ENCODE data around the gene KIF9.

The KIF9 gene

GRCh38 chr3:47298439-47298838 is 15.8 kb upstream of the KIF9 start:
- H3K9ac ChIP-seq (ENCODE audit: low read depth, low read length, poor library complexity, severe bottlenecking) = no peak overlapping the region
- no peaks in the 10 kb centered on the region for H3F3A ChIP-seq (ENCODE audit: low read depth)
- H3K79me2 ChIP-seq (ENCODE audit: insufficient read depth, low read length) = peaks cover 5% of the 10 kb centered on the region; the same call in 1 of the 2 replicates
- no peak overlapping the region for H2AFZ ChIP-seq (ENCODE audit: low read length)
- TF ChIP-seq EZH2phosphoT487 (IDR thresholded peaks at IDR 0.05; ENCODE audit: borderline replicate concordance) = no peak
- H3K9me2 ChIP-seq (replicated peaks; ENCODE audit: low read depth, low read length) = no peaks in the 10 kb centered on the region
- H3K36me3 ChIP-seq (ENCODE audit: insufficient read depth, low read length) = peaks cover 14% of the 10 kb centered on the region; the same call in 1 of the 2 replicates
- no peaks in the 10 kb centered on the region for H3K27me3 ChIP-seq (ENCODE audit: insufficient read depth, low read length, poor library complexity, severe bottlenecking)
- H3K4me3 ChIP-seq (ENCODE audit: low read length, poor library complexity, severe bottlenecking) = no peak overlapping the region
- H4K20me1 ChIP-seq (ENCODE audit: insufficient read depth, low read length, poor library complexity, severe bottlenecking) = peaks cover 12% of the 10 kb centered on the region
- no peaks in the 10 kb centered on the region for H3K9me3 ChIP-seq (ENCODE audit: insufficient read depth, low read depth, low read length)
- no peak overlapping the region for H3K4me2 ChIP-seq (ENCODE audit: low read depth, low read length, poor library complexity, severe bottlenecking)
- H3K4me1 ChIP-seq (ENCODE audit: insufficient read depth, low read length, poor library complexity, severe bottlenecking) = peaks cover 20% of the 10 kb centered on the region

- TF ChIP-seq EZH2phosphoT487 (IDR thresholded peaks at IDR 0.05; ENCODE audit: borderline replicate concordance) (no peak), CTCF (conservative IDR thresholded peaks at IDR 0.05; ENCODE audit: low read length) (no peak)
Measured at GRCh38 chr3:47296562-47297302, 14.1 kb upstream of the KIF9 start.

GRCh38 chr3:47295976-47296375 is 13.4 kb upstream of the KIF9 start:
- no peaks in the 10 kb centered on the region for H3K9me2 ChIP-seq (replicated peaks; ENCODE audit: low read depth, low read length)
- no peak for TF ChIP-seq EZH2phosphoT487 (IDR thresholded peaks at IDR 0.05; ENCODE audit: borderline replicate concordance)
- no peak for TF ChIP-seq CTCF (conservative IDR thresholded peaks at IDR 0.05; ENCODE audit: low read length)
- H3K4me1 ChIP-seq (ENCODE audit: insufficient read depth, low read length, poor library complexity, severe bottlenecking) = peaks cover 20% of the 10 kb centered on the region
- H4K20me1 ChIP-seq (ENCODE audit: insufficient read depth, low read length, poor library complexity, severe bottlenecking) = peaks cover 12% of the 10 kb centered on the region
- H3F3A ChIP-seq (ENCODE audit: low read depth) = no peaks in the 10 kb centered on the region
- no peaks in the 10 kb centered on the region; the same call in 1 of the 2 replicates for H3K36me3 ChIP-seq (ENCODE audit: insufficient read depth, low read length)
- H3K9ac ChIP-seq (ENCODE audit: low read depth, low read length, poor library complexity, severe bottlenecking) = no peak overlapping the region
- peaks cover 10% of the 10 kb centered on the region for H3K79me2 ChIP-seq (ENCODE audit: insufficient read depth, low read length)
- no peaks in the 10 kb centered on the region for H3K27me3 ChIP-seq (ENCODE audit: insufficient read depth, low read length, poor library complexity, severe bottlenecking)
- H3K4me3 ChIP-seq (ENCODE audit: low read length, poor library complexity, severe bottlenecking) = peak overlapping the region; percentile 45
- peak overlapping the region; percentile 77 for H3K4me2 ChIP-seq (ENCODE audit: low read depth, low read length, poor library complexity, severe bottlenecking)
- no peaks in the 10 kb centered on the region for H3K9me3 ChIP-seq (ENCODE audit: insufficient read depth, low read depth, low read length)
- no peak overlapping the region for H2AFZ ChIP-seq (ENCODE audit: low read length)

More at GRCh38 chr3:47296562-47297302, 14.1 kb upstream of the KIF9 start:
- Histone ChIP-seq H3K4me2 (ENCODE audit: low read depth, low read length, poor library complexity, severe bottlenecking) (peak overlapping the region; percentile 77), H3K27me3 (ENCODE audit: insufficient read depth, low read length, poor library complexity, severe bottlenecking) (no peaks in the 10 kb centered on the region), H3F3A (ENCODE audit: low read depth) (no peaks in the 10 kb centered on the region), H3K36me3 (ENCODE audit: insufficient read depth, low read length) (peaks cover 1% of the 10 kb centered on the region; the same call in 1 of the 2 replicates), H3K9me2 (replicated peaks; ENCODE audit: low read depth, low read length) (no peaks in the 10 kb centered on the region), H2AFZ (ENCODE audit: low read length) (no peak overlapping the region), H3K79me2 (ENCODE audit: insufficient read depth, low read length) (peaks cover 5% of the 10 kb centered on the region; the same call in 1 of the 2 replicates), H4K20me1 (ENCODE audit: insufficient read depth, low read length, poor library complexity, severe bottlenecking) (peaks cover 12% of the 10 kb centered on the region), H3K9ac (ENCODE audit: low read depth, low read length, poor library complexity, severe bottlenecking) (peak overlapping the region; percentile 35), H3K9me3 (ENCODE audit: insufficient read depth, low read depth, low read length) (no peaks in the 10 kb centered on the region), H3K4me1 (ENCODE audit: insufficient read depth, low read length, poor library complexity, severe bottlenecking) (peaks cover 20% of the 10 kb centered on the region), H3K4me3 (ENCODE audit: low read length, poor library complexity, severe bottlenecking) (peak overlapping the region; percentile 45)
